GM18873 (cell line): ENCODE data around the gene SLC25A47.

Experiments used
- ATAC-seq: cut with Tn5 transposase; IDR thresholded peaks from one replicate; pipeline ENCODE4 v1.9.1; 2021; ENCODE audit warnings: mild to moderate bottlenecking, moderate library complexity, moderate number of reproducible peaks; ENCODE audit not compliant: unreplicated experiment, low FRiP score

Gene SLC25A47

GRCh38 chr14:100322138-100322957, 791 bp upstream of the SLC25A47 start:
- no peak for ATAC-seq

DNA sequence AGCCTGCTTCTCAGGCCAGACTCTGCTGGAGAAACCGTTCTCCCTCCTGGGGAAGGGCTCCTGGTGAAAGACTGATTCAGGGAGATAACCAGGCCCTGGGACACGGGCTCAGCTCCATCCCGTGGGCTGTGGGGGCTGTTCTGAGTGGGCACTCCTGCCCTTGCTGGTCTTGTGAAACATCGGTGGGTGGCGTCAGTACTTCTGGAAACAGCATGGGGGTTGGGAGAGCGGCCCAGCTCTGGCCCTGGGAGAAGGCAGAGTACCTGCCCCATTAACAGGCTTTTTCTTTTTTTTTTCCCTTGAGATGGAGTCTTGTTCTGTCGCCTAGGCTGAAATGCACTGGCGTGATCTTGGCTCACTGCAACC, 786 bp downstream of the SLC25A47 start:
- no peak for ATAC-seq

GRCh38 chr14:100325231-100325632, 2.1 kb downstream of the SLC25A47 start:
- no peak for ATAC-seq

GRCh38 chr14:100325958-100326357, 2.8 kb downstream of the SLC25A47 start:
- ATAC-seq, result no peak

DNA sequence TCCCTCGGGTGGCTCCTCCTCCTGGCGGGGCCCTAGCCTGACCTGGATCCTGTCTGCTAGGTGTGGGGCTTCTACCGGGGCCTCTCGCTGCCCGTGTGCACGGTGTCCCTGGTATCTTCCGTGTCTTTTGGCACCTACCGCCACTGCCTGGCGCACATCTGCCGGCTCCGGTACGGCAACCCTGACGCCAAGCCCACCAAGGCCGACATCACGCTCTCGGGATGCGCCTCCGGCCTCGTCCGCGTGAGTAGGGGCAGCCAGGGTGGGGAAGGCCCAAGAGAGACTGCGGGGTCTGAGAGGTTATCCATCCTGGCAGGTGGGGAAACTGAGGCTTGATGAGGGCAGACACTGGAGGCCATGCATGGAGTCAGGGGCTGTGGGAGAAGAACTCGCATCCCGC, 4.0 kb downstream of the SLC25A47 start:
- no peak for ATAC-seq

DNA sequence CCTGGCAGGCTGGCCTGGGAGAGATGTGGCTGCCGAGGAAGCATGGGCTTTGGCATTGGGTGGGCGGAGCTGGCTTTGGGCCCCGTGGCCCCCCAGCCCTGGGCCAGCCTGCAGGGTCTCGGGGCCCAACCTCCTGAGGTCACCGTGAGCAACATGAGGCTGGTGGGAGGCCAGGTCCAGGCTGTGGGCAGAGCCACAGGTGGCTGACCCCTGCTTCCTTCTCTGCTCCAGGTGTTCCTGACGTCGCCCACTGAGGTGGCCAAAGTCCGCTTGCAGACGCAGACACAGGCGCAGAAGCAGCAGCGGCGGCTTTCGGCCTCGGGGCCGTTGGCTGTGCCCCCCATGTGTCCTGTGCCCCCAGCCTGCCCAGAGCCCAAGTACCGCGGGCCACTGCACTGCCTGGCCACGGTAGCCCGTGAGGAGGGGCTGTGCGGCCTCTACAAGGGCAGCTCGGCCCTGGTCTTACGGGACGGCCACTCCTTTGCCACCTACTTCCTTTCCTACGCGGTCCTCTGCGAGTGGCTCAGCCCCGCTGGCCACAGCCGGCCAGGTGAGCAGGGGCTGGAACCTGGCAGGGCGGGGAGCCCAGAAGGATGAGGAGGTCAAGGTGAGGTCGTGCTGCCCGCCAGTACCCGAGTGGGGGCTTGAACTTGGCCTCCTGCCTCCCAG, 5.5 kb downstream of the SLC25A47 start:
- no peak for ATAC-seq

DNA sequence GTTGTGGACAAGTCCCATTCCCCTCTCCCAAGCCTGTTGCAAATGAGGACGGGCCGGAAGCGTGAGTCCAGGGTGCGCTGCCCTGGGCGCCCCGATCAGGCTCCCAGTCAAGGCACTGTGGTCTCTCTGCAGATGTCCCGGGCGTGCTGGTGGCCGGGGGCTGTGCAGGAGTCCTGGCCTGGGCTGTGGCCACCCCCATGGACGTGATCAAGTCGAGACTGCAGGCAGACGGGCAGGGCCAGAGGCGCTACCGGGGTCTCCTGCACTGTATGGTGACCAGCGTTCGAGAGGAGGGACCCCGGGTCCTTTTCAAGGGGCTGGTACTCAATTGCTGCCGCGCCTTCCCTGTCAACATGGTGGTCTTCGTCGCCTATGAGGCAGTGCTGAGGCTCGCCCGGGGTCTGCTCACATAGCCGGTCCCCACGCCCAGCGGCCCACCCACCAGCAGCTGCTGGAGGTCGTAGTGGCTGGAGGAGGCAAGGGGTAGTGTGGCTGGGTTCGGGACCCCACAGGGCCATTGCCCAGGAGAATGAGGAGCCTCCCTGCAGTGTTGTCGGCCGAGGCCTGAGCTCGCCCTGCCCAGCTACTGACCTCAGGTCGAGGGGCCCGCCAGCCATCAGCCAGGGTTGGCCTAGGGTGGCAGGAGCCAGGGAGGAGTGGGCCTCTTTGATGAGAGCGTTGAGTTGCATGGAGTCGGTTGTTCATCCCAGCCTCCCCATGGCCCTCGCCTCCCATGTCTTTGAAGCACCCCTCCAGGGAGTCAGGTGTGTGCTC, 6.3 kb downstream of the SLC25A47 start:
- no peak for ATAC-seq

GRCh38 chr14:100330007-100330344, 6.8 kb downstream of the SLC25A47 start:
- ATAC-seq, result no peak

- ATAC-seq, result no peak
Measured at GRCh38 chr14:100330388-100330931, 7.3 kb downstream of the SLC25A47 start.

DNA sequence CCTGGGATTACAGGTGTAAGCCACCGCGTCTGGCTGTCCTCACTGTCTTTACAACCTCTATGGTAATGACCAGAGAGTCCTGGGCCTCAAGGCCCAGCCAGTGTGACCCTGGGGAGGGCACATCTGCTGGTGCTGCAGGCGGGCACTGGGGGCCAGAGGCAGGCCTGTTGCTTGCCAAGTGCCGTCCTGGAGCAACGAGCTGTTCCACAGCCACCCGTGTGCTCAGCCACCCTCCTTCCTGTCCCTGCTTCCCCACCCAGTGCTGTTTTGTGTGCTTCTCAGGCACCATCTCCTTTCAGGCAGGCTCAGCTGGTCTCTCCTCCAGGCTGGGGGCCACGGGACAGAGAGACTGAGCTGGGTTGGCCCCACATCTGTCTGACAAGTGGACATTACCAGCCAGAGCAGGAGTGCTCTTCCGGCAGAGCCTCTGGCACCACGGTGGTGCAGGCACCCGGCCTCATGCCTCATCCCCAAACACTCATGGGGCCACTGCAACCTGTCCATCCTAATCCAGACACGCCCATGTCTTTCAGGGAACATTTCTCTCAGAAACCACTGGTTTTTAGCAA, 9.0 kb downstream of the SLC25A47 start:
- no peak for ATAC-seq

DNA sequence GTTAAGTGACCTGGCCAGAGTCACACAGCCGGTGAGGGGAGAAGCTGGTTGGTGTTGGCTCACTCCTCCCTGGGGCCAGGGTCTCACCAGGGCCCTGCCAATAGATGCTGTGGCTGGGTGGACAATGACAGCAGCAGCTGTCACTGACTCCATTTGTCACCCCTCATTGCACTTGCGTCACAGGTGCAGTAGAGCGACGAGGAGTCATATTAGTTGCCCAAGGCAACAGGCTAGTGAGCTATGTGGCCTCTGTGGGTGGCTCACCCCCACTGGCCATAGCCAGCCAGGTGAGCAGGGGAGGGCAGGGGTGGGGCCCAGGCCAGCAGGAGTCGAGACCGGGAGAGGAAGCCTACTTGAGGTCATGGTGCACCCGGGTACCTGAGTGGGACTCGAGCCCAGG, 9.7 kb downstream of the SLC25A47 start:
- no peak for ATAC-seq

- no peak for ATAC-seq
Measured at GRCh38 chr14:100333311-100333710, 10.2 kb downstream of the SLC25A47 start.

GRCh38 chr14:100333827-100334226, 10.7 kb downstream of the SLC25A47 start:
- no peak for ATAC-seq

DNA sequence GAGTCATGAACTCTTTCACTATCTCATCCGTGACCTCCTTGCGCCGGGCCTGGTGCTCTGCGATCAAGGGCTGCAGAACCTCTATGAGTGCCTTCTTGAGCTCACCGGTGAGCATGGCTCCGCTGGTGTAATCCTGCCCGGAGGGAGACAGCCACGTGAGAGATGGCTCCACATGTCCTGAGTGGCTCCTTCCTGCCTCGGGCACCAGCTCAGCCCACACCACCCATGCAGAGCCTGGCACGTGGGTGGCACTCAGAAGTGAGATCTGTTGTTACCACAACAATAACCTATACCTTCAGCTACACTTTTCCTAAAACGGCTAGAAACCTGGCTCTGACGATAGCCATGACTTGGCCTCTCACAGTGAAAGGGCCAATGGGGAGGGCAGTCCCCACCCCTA, 11.8 kb downstream of the SLC25A47 start:
- no peak for ATAC-seq

GRCh38 chr14:100336618-100337530, 13.7 kb downstream of the SLC25A47 start:
- ATAC-seq, result no peak

DNA sequence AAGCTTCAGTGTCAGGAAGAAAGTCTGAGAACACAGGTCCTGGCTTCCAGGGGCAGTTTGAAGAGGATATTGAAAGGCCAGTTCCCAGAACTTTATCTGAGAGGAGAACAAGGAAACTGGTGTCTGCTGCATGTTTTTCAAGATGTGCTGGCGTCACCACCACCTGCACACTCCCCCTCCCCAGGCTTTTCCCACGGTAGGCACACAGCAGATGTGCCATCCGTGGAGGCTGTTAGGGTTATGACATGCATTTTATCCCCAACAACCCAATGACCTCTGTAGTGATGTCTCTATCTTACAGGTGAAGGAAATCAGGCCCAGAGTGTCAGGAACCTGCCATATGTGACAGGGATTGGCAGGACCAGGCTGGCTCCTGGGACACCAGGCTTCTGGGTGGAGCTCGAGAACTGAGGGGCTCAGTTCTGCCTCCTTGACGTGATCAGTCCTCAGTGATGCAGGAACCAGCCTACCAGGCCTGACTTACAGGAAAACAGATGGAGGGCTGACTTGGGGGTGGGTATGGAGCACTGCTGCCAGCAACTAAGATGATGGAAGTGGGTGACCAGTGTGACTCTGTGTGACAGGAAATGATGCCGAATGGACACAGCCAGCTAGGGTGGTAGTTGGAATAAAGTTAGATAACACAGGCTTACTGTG, 16.8 kb downstream of the SLC25A47 start:
- ATAC-seq, result no peak

GRCh38 chr14:100340423-100340813, 17.3 kb downstream of the SLC25A47 start:
- no peak for ATAC-seq

GRCh38 chr14:100341301-100342031, 18.3 kb downstream of the SLC25A47 start:
- ATAC-seq, result no peak

- no peak for ATAC-seq
Measured at GRCh38 chr14:100342195-100342594, 19.1 kb downstream of the SLC25A47 start.
